ENCODE data around the gene IL17RD. TPM values are rescaled to one million over a fixed set of nuclear protein-coding genes. Genes with fewer than 3 reads are reported as not detected.

Gene IL17RD
- total RNA-seq, 1 donor = 13.6 TPM

DNA sequence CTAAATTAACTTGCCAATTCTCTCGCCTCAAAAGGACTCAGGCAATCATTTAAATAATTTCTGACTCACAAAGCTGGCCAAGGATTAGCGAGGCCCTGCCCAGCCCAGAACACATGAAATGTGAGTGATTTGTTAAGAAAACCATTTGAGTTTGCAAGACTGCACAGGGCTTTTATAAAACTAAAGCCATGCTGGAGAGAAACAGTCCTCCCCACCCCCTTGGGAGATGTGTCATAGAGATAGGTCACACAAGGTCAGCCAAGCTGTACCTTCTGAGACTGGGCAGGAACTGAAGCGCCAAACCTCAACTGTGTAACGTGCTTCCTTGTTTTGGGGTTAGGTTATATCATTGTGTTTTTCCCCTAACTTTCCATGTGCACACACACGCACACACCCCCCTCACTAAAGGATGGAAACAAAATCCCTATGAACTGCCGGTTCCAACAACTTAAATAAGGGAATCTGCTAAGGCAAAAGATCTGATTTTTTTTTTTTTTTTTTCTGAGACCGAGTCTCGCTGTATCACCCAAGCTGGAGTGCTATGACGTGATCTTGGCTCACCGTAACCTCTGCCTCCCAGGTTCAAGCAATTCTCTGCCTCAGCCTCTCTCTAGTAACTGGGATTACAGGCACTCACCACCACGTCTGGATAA lies 96.6 kb downstream of the IL17RD start:
- H3K4me3 ChIP-seq (ENCODE audit: low read depth, low read length) = peak overlapping the region; percentile 19
- TF ChIP-seq, protein P1, sequence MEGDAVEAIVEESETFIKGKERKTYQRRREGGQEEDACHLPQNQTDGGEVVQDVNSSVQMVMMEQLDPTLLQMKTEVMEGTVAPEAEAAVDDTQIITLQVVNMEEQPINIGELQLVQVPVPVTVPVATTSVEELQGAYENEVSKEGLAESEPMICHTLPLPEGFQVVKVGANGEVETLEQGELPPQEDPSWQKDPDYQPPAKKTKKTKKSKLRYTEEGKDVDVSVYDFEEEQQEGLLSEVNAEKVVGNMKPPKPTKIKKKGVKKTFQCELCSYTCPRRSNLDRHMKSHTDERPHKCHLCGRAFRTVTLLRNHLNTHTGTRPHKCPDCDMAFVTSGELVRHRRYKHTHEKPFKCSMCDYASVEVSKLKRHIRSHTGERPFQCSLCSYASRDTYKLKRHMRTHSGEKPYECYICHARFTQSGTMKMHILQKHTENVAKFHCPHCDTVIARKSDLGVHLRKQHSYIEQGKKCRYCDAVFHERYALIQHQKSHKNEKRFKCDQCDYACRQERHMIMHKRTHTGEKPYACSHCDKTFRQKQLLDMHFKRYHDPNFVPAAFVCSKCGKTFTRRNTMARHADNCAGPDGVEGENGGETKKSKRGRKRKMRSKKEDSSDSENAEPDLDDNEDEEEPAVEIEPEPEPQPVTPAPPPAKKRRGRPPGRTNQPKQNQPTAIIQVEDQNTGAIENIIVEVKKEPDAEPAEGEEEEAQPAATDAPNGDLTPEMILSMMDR (IDR thresholded peaks at IDR 0.05; ENCODE audit: insufficient read depth, low read length) = no peak

DNA sequence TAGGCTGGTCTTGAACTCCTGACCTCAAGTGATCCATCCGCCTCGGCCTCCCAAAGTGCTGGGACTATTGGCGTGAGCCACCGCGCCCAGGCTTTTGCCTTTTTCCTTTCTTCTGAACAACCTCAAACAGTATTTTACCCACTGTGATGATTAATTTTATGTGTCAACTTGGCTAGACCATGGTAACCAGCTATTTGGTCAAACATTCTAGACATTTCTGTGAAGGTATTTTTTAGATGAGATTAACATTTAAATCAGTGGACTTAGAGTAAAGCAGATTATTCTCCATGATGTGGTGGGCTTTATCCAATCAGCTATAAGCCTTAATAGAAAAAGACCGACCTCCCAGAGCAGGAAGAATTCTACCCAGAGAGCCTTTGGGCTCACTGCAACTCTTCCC lies 98.7 kb downstream of the IL17RD start:
- no peak for DNase-seq (ENCODE audit: low read depth)
- no peak overlapping the region for H3K4me3 ChIP-seq (ENCODE audit: low read depth, low read length)
- TF ChIP-seq, protein P1 (IDR thresholded peaks at IDR 0.05; ENCODE audit: insufficient read depth, low read length) = no peak

More for the DNA sequence above, 96.6 kb downstream of the IL17RD start:
- peak; percentile 99 for DNase-seq (ENCODE audit: low read depth)

DNA sequence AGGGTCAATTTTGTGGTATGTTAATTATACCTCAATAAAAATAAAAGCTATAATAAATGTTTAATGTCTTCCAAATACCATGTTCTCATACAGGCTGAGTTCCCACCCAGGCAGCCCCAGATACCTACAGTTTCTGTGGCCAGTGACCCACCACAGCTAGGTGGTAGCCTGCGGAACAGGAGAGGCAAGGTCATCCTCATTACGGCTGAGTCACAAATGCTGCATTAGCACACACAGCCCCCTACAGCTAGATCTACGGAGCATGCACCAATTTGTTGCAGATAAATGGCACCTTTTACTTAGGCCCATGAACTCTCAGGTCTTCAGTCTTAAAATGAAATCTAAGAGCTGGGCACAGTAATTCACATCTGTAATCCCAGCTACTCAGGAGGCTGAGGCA lies 99.6 kb downstream of the IL17RD start:
- TF ChIP-seq, protein P1 (IDR thresholded peaks at IDR 0.05; ENCODE audit: insufficient read depth, low read length) = no peak
- no peak overlapping the region for H3K4me3 ChIP-seq (ENCODE audit: low read depth, low read length)
- DNase-seq (ENCODE audit: low read depth) = no peak

DNA sequence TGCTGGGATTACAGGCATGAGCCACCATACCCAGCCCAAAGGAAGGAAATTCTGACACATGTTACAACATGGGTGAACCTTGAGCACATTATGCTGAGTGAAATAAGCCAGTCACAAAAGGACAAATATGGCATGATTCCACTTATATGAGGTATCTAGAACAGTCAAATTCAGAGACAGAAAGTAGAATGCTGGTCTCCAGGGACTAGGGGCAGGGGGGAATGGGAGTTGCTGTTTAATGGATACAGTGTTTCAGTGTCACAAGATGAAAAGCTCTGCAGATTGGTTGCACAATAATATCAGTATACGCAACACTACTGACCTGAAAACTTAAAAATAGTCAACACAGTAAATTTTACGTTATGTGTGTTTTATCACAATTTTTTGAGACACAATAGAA lies 100.6 kb downstream of the IL17RD start:
- TF ChIP-seq, protein P1 (IDR thresholded peaks at IDR 0.05; ENCODE audit: insufficient read depth, low read length) = no peak
- no peak overlapping the region for H3K4me3 ChIP-seq (ENCODE audit: low read depth, low read length)
- no peak for DNase-seq (ENCODE audit: low read depth)

DNA sequence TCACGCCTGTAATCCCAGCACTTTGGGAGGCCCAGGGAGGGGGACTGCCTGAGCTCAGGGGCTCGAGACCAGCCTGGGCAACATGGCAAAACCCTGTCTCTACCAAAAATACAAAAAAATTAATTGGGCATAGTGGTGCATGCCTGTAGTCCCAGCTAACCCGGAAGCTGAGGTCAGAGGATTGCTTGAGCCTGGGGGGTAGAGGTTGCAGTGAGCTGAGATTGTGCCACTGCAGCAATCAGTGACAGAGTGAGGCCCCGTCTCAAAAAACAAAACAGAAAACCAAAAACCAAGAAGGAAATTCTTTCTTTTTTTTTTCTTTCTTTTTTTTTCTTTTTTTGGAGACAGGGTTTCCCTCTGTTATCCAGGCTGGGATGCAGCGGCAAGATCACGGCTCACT lies 101.2 kb downstream of the IL17RD start:
- no peak for DNase-seq (ENCODE audit: low read depth)
- no peak overlapping the region for H3K4me3 ChIP-seq (ENCODE audit: low read depth, low read length)
- TF ChIP-seq, protein P1 (IDR thresholded peaks at IDR 0.05; ENCODE audit: insufficient read depth, low read length) = no peak

DNA sequence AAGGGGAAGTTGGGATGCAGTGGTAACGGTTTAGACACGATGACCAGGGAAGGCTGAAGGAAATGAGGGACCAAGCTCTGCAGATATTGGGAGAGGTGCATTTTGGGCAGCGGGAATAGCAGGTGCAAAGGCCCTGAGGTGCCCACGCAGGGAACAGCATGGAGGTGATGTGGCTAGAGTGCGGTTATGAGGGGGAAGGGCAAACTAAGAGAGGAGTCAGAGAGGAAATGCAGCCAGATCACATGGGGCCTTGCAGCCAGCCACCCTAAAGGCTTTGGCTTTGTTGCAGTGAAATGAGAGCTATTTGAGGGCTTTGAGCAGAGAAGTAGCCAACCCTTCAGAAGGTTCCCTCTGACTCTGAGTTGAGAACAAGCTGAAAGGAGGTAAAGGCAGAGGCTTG lies 102.1 kb downstream of the IL17RD start:
- DNase-seq (ENCODE audit: low read depth) = no peak
- TF ChIP-seq, protein P1 (IDR thresholded peaks at IDR 0.05; ENCODE audit: insufficient read depth, low read length) = no peak
- H3K4me3 ChIP-seq (ENCODE audit: low read depth, low read length) = no peak overlapping the region

Data from fibroblast of the aortic adventitia (primary cell).